ENCODE results near the gene SIVA1.
A peak's percentile ranks its signal among the peaks of the same experiment; 100 is the strongest.

The SIVA1 gene

GRCh38 chr14:104752735-104753527 is at the start of gene SIVA1:
SIVA1 (plus strand) TSS chr14:104753147; CDS start chr14:104753202, 55 bp downstream.
- peak; percentile 98 for DNase-seq (ENCODE audit: low read depth)

GRCh38 chr14:104703269-104703668 is 49.7 kb upstream of the SIVA1 start:
- no peak for DNase-seq (ENCODE audit: low read depth)

GRCh38 chr14:104704252-104704651 is 48.7 kb upstream of the SIVA1 start:
- no peak for DNase-seq (ENCODE audit: low read depth)

GRCh38 chr14:104705340-104706047 is 47.5 kb upstream of the SIVA1 start:
- no peak for DNase-seq (ENCODE audit: low read depth)

- no peak for DNase-seq (ENCODE audit: low read depth)
Measured at GRCh38 chr14:104706733-104707607, 46.0 kb upstream of the SIVA1 start.

- no peak for DNase-seq (ENCODE audit: low read depth)
Measured at GRCh38 chr14:104707608-104708595, 45.0 kb upstream of the SIVA1 start.

GRCh38 chr14:104708606-104709268 is 44.2 kb upstream of the SIVA1 start:
- DNase-seq (ENCODE audit: low read depth), result peak; percentile 48

GRCh38 chr14:104709387-104710039 is 43.4 kb upstream of the SIVA1 start:
- no peak for DNase-seq (ENCODE audit: low read depth)

GRCh38 chr14:104710071-104710735 is 42.7 kb upstream of the SIVA1 start:
- no peak for DNase-seq (ENCODE audit: low read depth)

GRCh38 chr14:104712881-104713734 is 39.8 kb upstream of the SIVA1 start:
- DNase-seq (ENCODE audit: low read depth), result no peak

- DNase-seq (ENCODE audit: low read depth), result no peak
Measured at GRCh38 chr14:104714066-104714465, 38.9 kb upstream of the SIVA1 start.

GRCh38 chr14:104714681-104715080 is 38.3 kb upstream of the SIVA1 start:
- no peak for DNase-seq (ENCODE audit: low read depth)

- no peak for DNase-seq (ENCODE audit: low read depth)
Measured at GRCh38 chr14:104715416-104715815, 37.5 kb upstream of the SIVA1 start.

- DNase-seq (ENCODE audit: low read depth), result no peak
Measured at GRCh38 chr14:104715871-104716270, 37.1 kb upstream of the SIVA1 start.

GRCh38 chr14:104717137-104717536 is 35.8 kb upstream of the SIVA1 start:
- DNase-seq (ENCODE audit: low read depth), result no peak

GRCh38 chr14:104717646-104718045 is 35.3 kb upstream of the SIVA1 start:
- no peak for DNase-seq (ENCODE audit: low read depth)

- no peak for DNase-seq (ENCODE audit: low read depth)
Measured at GRCh38 chr14:104718147-104718546, 34.8 kb upstream of the SIVA1 start.

- no peak for DNase-seq (ENCODE audit: low read depth)
Measured at GRCh38 chr14:104718871-104719270, 34.1 kb upstream of the SIVA1 start.

- no peak for DNase-seq (ENCODE audit: low read depth)
Measured at GRCh38 chr14:104719343-104719742, 33.6 kb upstream of the SIVA1 start.
